Spleen (tissue), 7 donors: Measurements from ENCODE around the gene CREB3L4.

Experiments used
- CTCF ChIP-seq, 11 experiments: fragments of 200-600 bp in 7 of 11; fragments of 450-650 bp in 4 of 11; sonication (generic) in 4 of 11; IDR thresholded peaks in 8 of 11; conservative IDR thresholded peaks in 3 of 11; 1 replicate in 7 of 11; 2 replicates in 4 of 11; pipeline versions ENCODE4 v1.4.0 to v1.8.0; 2016 to 2021; ENCODE audit warnings: antibody characterized with exemption in 11 of 11, inconsistent platforms in 4 of 11, mild to moderate bottlenecking in 1 of 11
- POLR2A ChIP-seq, 3 donors: fragments of 450-650 bp; IDR thresholded peaks; one replicate each; pipeline ENCODE4 v1.5.1; 2017; ENCODE audit warnings: antibody characterized with exemption in 3 of 3, mild to moderate bottlenecking in 1 of 3
- donor health status: DM: no; HTN: no; CAD: no; lungs with moderate emphysema.
- donor health status: DM: no; HTN: no; CAD: no.
- donor health status: DM: no; HTN: no; CAD: no.

DNA sequence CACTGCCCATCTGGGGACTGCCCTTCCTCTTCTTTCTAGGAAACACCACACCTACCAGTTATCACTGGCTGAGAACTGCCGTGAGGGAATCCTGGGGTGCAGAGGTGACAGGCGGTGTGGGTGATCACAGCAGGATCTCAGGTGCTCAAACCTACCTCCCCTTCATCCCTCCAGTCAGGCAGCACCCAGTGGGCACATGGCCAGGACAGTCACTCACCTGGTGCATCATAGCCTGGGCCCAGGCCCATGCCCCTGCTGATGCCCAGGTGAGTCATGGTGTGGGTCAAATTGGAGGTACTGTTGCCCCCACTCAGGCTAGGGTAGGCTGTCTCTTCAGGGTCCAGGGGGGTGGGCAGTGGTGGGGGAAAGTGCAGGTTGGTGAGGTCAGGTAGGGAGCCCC is 15.9 kb upstream of the CREB3L4 start:
- TF ChIP-seq CTCF (IDR thresholded peaks at IDR 0.05 in 8 of 11, conservative IDR thresholded peaks at IDR 0.05 in 3 of 11) (no peak), POLR2A (IDR thresholded peaks at IDR 0.05) (no peak)
